ENCODE measurements around the gene FPR3.

- TF ChIP-seq CTCF (IDR thresholded peaks at IDR 0.05; ENCODE audit: low read depth, low read length) (no peak), EZH2phosphoT487 (IDR thresholded peaks at IDR 0.05; ENCODE audit: low read depth) (no peak)
Measured at GRCh38 chr19:51807925-51808324, 13.0 kb downstream of the FPR3 start.

Data from OCI-LY3 (cell line).